Liver (tissue), 9 donors: ENCODE data around the gene CYP11A1. TPM values are rescaled to one million over a fixed set of nuclear protein-coding genes. Genes with fewer than 3 reads are reported as not detected.

Experiments used
- DNase-seq: peaks from one replicate; pipeline ENCODE4 v3.0.0-alpha.2; 2017; ENCODE audit warnings: low spot score
- H3K27ac ChIP-seq, 2 donors: one replicate each; pipeline ENCODE4 v1.7.0; 2013; ENCODE audit warnings: inconsistent platforms in 2 of 2, low read length in 2 of 2, control low read depth in 1 of 2, low read depth in 1 of 2, mild to moderate bottlenecking in 1 of 2
- H3K27me3 ChIP-seq, 4 donors: one replicate each; pipeline versions ENCODE4 v1.6.1 to v1.7.0; 2013; ENCODE audit warnings: low read length in 3 of 4, inconsistent platforms in 1 of 4, mild to moderate bottlenecking in 1 of 4, moderate library complexity in 1 of 4; ENCODE audit not compliant: control insufficient read depth in 4 of 4, insufficient read depth in 4 of 4
- H3K36me3 ChIP-seq, 4 donors: one replicate each; pipeline versions ENCODE4 v1.6.1 to v1.7.0; 2013; ENCODE audit warnings: low read length in 3 of 4, mild to moderate bottlenecking in 3 of 4, low read depth in 1 of 4, moderate library complexity in 1 of 4; ENCODE audit not compliant: control insufficient read depth in 4 of 4, insufficient read depth in 3 of 4
- H3K4me1 ChIP-seq, 4 donors: one replicate each; pipeline versions ENCODE4 v1.6.1 to v1.7.0; 2013; ENCODE audit warnings: low read length in 3 of 4, mild to moderate bottlenecking in 3 of 4, moderate library complexity in 1 of 4; ENCODE audit not compliant: control insufficient read depth in 4 of 4, insufficient read depth in 4 of 4
- H3K4me3 ChIP-seq, 3 donors: one replicate each; pipeline versions ENCODE4 v1.6.1 to v1.7.0; 2013; ENCODE audit warnings: low read length in 3 of 3, control low read depth in 1 of 3, low read depth in 1 of 3, mild to moderate bottlenecking in 1 of 3
- H3K9ac ChIP-seq, 2 donors: one replicate each; pipeline ENCODE4 v1.7.0; 2013; ENCODE audit warnings: low read length in 2 of 2, mild to moderate bottlenecking in 2 of 2, moderate library complexity in 2 of 2, control low read depth in 1 of 2, low read depth in 1 of 2
- H3K9me3 ChIP-seq, 4 donors: one replicate each; pipeline versions ENCODE4 v1.6.1 to v1.7.0; 2013; ENCODE audit warnings: low read length in 3 of 4; ENCODE audit not compliant: control insufficient read depth in 4 of 4
- EGR1 ChIP-seq, 2 donors: IDR thresholded peaks; 2 replicates each; pipeline ENCODE4 v1.6.1; 2016 to 2018; ENCODE audit warnings: antibody characterized with exemption in 2 of 2, low read depth in 2 of 2
- FOXA2 ChIP-seq: IDR thresholded peaks from 2 replicates; pipeline ENCODE4 v1.6.1; 2016; ENCODE audit warnings: antibody characterized with exemption
- HNF4A ChIP-seq, 2 donors: conservative IDR thresholded peaks; 2 replicates each; pipeline ENCODE4 v1.6.1; 2016; ENCODE audit warnings: antibody characterized with exemption in 2 of 2, mild to moderate bottlenecking in 2 of 2
- HNF4G ChIP-seq: IDR thresholded peaks from 2 replicates; pipeline ENCODE4 v1.6.1; 2016; ENCODE audit warnings: antibody characterized with exemption
- JUND ChIP-seq, 2 donors: IDR thresholded peaks; 2 replicates each; pipeline ENCODE4 v1.6.1; 2016; ENCODE audit warnings: antibody characterized with exemption in 2 of 2
- MAX ChIP-seq: IDR thresholded peaks from 2 replicates; pipeline ENCODE4 v1.6.1; 2016; ENCODE audit warnings: antibody characterized with exemption
- NR2F2 ChIP-seq: IDR thresholded peaks from 2 replicates; pipeline ENCODE4 v1.6.1; 2016; ENCODE audit warnings: antibody characterized with exemption
- RAD21 ChIP-seq, 2 donors: IDR thresholded peaks; 2 replicates each; pipeline ENCODE4 v1.6.1; 2016; ENCODE audit warnings: antibody characterized with exemption in 2 of 2, mild to moderate bottlenecking in 2 of 2
- REST ChIP-seq: IDR thresholded peaks from 2 replicates; pipeline ENCODE4 v1.6.1; 2016; ENCODE audit warnings: antibody characterized with exemption, mild to moderate bottlenecking
- RXRA ChIP-seq, 2 donors: IDR thresholded peaks; 2 replicates each; pipeline ENCODE4 v1.6.1; 2017 to 2018; ENCODE audit warnings: antibody characterized with exemption in 2 of 2, mild to moderate bottlenecking in 1 of 2
- WGBS: extraction: QIAGEN DNeasy Blood & Tissue Kit; methylation state at CpG from one replicate; pipeline ENCODE4 v1.1.7; 2013; 5-methylcytosine and 5-hydroxymethylcytosine counted together
- polyA plus RNA-seq, 2 donors: library from polyadenylated mRNA; stranded (reverse) in 1 of 2; unstranded in 1 of 2; fragments of 200-250 nt in 1 of 2; fragments of >200 nt in 1 of 2; fragmentation: Nextera tagmentation in 1 of 2; extraction: Ambion mirVana in 1 of 2; gene quantifications; one replicate each; pipeline versions ENCODE4 v1.2.1 to v1.2.3, GENCODE V29; 2013 to 2015
- total RNA-seq, 2 donors: library from RNA; depleted of rRNA; stranded (reverse); fragments of >200 nt; gene quantifications; one replicate each; pipeline ENCODE4 v1.2.3, GENCODE V29; 2014
- TF ChIP-seq, protein P1 (sequence below): fragments of 150-350 bp; IDR thresholded peaks from 2 replicates; pipeline ENCODE4 v1.5.1; 2017; ENCODE audit warnings: improper control_type of control experiment, low read depth, low read length; ENCODE audit not compliant: missing input control
- donor health status: healthy.
- donor health status: healthy.
- donor health status: healthy.
- donor health status: healthy.
- donor health status: healthy.

Gene CYP11A1
- total and polyA plus RNA-seq, 4 donors = 0.47 to 2.3 (median 1.9) TPM

DNA sequence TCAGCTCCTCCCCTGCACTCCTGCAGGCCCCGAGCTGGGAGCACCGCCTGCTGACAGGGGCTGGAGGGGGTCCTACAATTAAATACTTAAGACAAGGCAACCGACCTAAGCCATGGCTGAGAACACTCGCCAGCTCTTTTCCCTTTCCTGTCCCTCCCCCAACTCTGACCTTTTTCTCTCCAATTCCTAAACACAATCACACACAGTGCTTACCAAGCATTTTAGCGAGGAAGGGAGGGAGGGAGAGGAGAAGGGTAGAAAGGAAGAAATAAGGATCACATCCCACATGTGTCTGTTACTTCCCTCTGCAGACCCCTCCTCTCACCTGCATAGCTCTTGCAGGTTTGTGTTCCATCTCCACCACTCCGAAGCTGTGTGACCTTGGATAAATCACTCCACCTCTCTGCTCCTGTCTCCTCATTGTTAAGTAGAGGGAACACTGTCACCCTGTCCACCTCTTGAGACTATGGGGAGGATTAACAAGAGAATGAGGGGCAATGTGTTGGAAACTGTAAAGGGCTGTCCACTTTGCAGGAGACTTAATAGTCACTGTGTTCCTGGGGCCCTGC lies 63.6 kb downstream of the CYP11A1 start:
- WGBS = 42% methylated on average over 6 of the region's 6 CpGs
- H3K9ac ChIP-seq = no peak overlapping the region
- H3K27me3 ChIP-seq = peaks cover 0 to 23% (median under 1%) of the 10 kb centered on the region in 4 donors
- TF ChIP-seq FOXA2 (no peak), HNF4G (no peak), RXRA (IDR thresholded peaks at IDR 0.05) (no peak), EGR1 (IDR thresholded peaks at IDR 0.05; ENCODE audit: low read depth in 2 of 2) (no peak), JUND (IDR thresholded peaks at IDR 0.05) (no peak)
- H3K9me3 ChIP-seq = no peaks in the 10 kb centered on the region
- no peak overlapping the region for H3K27ac ChIP-seq
- H3K4me3 ChIP-seq = no peak overlapping the region
- no peak for DNase-seq
- no peaks in the 10 kb centered on the region for H3K4me1 ChIP-seq
- H3K36me3 ChIP-seq = no peaks in the 10 kb centered on the region

- DNase-seq = peak; percentile 45
- Histone ChIP-seq H3K9ac (no peak overlapping the region), H3K4me1 (no peaks in the 10 kb centered on the region), H3K27me3 (peaks cover 0 to 20% (median under 1%) of the 10 kb centered on the region in 4 donors), H3K9me3 (no peaks in the 10 kb centered on the region), H3K36me3 (no peaks in the 10 kb centered on the region), H3K4me3 (no peak overlapping the region), H3K27ac (no peak overlapping the region)
- 16% methylated on average over 7 of the region's 7 CpGs for WGBS
- no peak for TF ChIP-seq HNF4G
- no peak for TF ChIP-seq MAX
- TF ChIP-seq HNF4A (conservative IDR thresholded peaks at IDR 0.05) = no peak
- TF ChIP-seq, protein P1, sequence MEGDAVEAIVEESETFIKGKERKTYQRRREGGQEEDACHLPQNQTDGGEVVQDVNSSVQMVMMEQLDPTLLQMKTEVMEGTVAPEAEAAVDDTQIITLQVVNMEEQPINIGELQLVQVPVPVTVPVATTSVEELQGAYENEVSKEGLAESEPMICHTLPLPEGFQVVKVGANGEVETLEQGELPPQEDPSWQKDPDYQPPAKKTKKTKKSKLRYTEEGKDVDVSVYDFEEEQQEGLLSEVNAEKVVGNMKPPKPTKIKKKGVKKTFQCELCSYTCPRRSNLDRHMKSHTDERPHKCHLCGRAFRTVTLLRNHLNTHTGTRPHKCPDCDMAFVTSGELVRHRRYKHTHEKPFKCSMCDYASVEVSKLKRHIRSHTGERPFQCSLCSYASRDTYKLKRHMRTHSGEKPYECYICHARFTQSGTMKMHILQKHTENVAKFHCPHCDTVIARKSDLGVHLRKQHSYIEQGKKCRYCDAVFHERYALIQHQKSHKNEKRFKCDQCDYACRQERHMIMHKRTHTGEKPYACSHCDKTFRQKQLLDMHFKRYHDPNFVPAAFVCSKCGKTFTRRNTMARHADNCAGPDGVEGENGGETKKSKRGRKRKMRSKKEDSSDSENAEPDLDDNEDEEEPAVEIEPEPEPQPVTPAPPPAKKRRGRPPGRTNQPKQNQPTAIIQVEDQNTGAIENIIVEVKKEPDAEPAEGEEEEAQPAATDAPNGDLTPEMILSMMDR = peak; percentile 49
- TF ChIP-seq FOXA2 = no peak
- peak; percentile 58 to 71 for TF ChIP-seq RAD21 (IDR thresholded peaks at IDR 0.05)
- TF ChIP-seq REST = no peak
- peak; percentile 35 for TF ChIP-seq NR2F2
These were observed 64.6 kb downstream of the CYP11A1 start for GRCh38 chr15:74302821-74303359.
